DND-41 (cell line): Measurements from ENCODE around the gene OR2A12.

Source experiments
- ATAC-seq: fragments of 200-7000 bp; cut with Tn5 transposase; 3 replicates; pipeline ENCODE4 v1.9.1; 2021; ENCODE audit warnings: low read depth; ENCODE audit not compliant: insufficient read depth
- DNase-seq: peaks from one replicate; pipeline ENCODE4 v3.0.0-alpha.2; 2020
- H2AFZ ChIP-seq: 2 replicates; pipeline ENCODE4 v1.6.0; 2012; ENCODE audit warnings: low read depth, low read length
- H3K27ac ChIP-seq: 2 replicates; pipeline ENCODE4 v1.5.1; 2012; ENCODE audit warnings: low read length, inconsistent platforms
- H3K27me3 ChIP-seq: fragments of 200-600 bp; sonication (generic); 2 replicates; pipeline ENCODE4 v1.6.0; 2012; ENCODE audit warnings: low read length, mild to moderate bottlenecking, inconsistent platforms; ENCODE audit not compliant: insufficient read depth, poor library complexity
- H3K36me3 ChIP-seq: 2 replicates; pipeline ENCODE4 v1.5.1; 2012; ENCODE audit warnings: low read length, inconsistent platforms; ENCODE audit not compliant: insufficient read depth
- H3K4me1 ChIP-seq: 2 replicates; pipeline ENCODE4 v1.5.1; 2012; ENCODE audit warnings: mild to moderate bottlenecking, low read length; ENCODE audit not compliant: insufficient read depth
- H3K4me2 ChIP-seq: 2 replicates; pipeline ENCODE4 v1.6.0; 2012; ENCODE audit warnings: mild to moderate bottlenecking, moderate library complexity, low read length, inconsistent platforms; ENCODE audit not compliant: insufficient read depth
- H3K4me3 ChIP-seq, 2 experiments: fragments of 200-600 bp in 1 of 2; shearing (Covaris generic) in 1 of 2; 2 replicates each; pipeline ENCODE4 v1.5.1; 2012 to 2016; ENCODE audit warnings: inconsistent platforms in 2 of 2, low read length in 2 of 2, mild to moderate bottlenecking in 2 of 2, low read depth in 1 of 2, moderate library complexity in 1 of 2
- H3K79me2 ChIP-seq: 2 replicates; pipeline ENCODE4 v1.6.0; 2012; ENCODE audit warnings: low read length, inconsistent platforms; ENCODE audit not compliant: insufficient read depth
- H3K9ac ChIP-seq: 2 replicates; pipeline ENCODE4 v1.6.0; 2012; ENCODE audit warnings: low read depth, mild to moderate bottlenecking, inconsistent platforms, low read length, moderate library complexity
- H3K9me3 ChIP-seq: 2 replicates; pipeline ENCODE4 v1.5.1; 2012; ENCODE audit warnings: low read length, moderate library complexity, mild to moderate bottlenecking, inconsistent platforms; ENCODE audit not compliant: insufficient read depth, severe bottlenecking
- H4K20me1 ChIP-seq: 2 replicates; pipeline ENCODE4 v1.6.0; 2012; ENCODE audit warnings: low read length; ENCODE audit not compliant: insufficient read depth
- CTCF ChIP-seq: IDR thresholded peaks from 2 replicates; pipeline ENCODE4 v1.5.1; 2012; ENCODE audit warnings: borderline replicate concordance, low read length, moderate library complexity, mild to moderate bottlenecking; ENCODE audit not compliant: poor library complexity, severe bottlenecking; ENCODE audit errors: extremely low read depth
- EZH2 ChIP-seq: IDR thresholded peaks from 3 replicates; pipeline ENCODE4 v1.6.1; 2012; ENCODE audit warnings: borderline replicate concordance, low read depth, mild to moderate bottlenecking, moderate library complexity, low read length, inconsistent platforms; ENCODE audit not compliant: severe bottlenecking

OR2A12 gene

DNA sequence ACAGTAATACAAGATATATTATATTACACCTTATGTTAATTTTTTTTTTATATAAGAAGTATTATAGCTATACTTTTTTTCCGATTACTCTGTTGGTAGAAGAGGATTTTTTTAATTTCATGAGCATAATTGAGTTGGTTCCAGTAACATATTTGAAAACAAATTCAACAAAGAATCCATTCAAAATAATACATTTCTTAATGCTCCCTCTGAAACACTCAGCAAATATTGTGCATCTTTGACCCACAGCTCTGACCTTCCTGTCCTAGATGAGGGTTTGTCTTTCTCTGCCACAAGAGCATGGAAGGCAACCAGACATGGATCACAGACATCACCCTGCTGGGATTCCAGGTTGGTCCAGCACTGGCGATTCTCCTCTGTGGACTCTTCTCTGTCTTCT, 23.2 kb downstream of the OR2A12 start, which contains the start of gene OR2A2:
TSS of gene OR2A2 (plus strand) at position 301 of the 400 bp plus-strand sequence. CDS start at position 301, 0 bp downstream.
- no peak within 1 kb of the TSS for H3K4me2 ChIP-seq
- H2AFZ ChIP-seq, result no peak within 1 kb of the TSS
- no peak for TF ChIP-seq CTCF
- no peak for TF ChIP-seq EZH2
- no peaks in the 10 kb centered on the region for H3K27me3 ChIP-seq
- H3K4me1 ChIP-seq, result no peaks in the 10 kb centered on the region
- no peak within 1 kb of the TSS for H3K4me3 ChIP-seq
- H3K9ac ChIP-seq, result no peak within 1 kb of the TSS
- no peaks in the 10 kb centered on the region for H3K79me2 ChIP-seq
- no peaks in the 10 kb centered on the region for H3K36me3 ChIP-seq
- H3K27ac ChIP-seq, result no peak within 1 kb of the TSS
- DNase-seq (no peak), ATAC-seq (no peak)
- no peaks in the 10 kb centered on the region for H3K9me3 ChIP-seq
- H4K20me1 ChIP-seq, result no peaks in the 10 kb centered on the region

DNA sequence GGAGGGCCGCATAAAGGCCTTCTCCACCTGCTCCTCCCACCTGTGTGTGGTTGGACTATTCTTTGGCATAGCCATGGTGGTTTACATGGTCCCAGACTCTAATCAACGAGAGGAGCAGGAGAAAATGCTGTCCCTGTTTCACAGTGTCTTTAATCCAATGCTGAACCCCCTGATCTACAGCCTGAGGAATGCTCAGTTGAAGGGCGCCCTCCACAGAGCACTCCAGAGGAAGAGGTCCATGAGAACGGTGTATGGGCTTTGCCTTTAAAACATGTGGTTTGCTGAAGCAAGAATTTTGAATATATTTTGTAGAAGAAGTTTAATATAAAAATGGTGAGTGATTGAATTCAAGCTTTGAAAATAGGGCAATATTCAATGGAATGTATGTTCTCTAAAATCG, 24.2 kb downstream of the OR2A12 start:
- H3K4me2 ChIP-seq, result no peak overlapping the region
- H3K36me3 ChIP-seq, result no peaks in the 10 kb centered on the region
- H3K4me3 ChIP-seq, result no peak overlapping the region
- no peak for TF ChIP-seq CTCF
- no peak for TF ChIP-seq EZH2
- no peaks in the 10 kb centered on the region for H3K79me2 ChIP-seq
- ATAC-seq, result no peak
- H2AFZ ChIP-seq, result no peak overlapping the region
- no peaks in the 10 kb centered on the region for H3K27me3 ChIP-seq
- H3K27ac ChIP-seq, result no peak overlapping the region
- H3K9ac ChIP-seq, result no peak overlapping the region
- H3K9me3 ChIP-seq, result no peaks in the 10 kb centered on the region
- H4K20me1 ChIP-seq, result no peaks in the 10 kb centered on the region
- no peaks in the 10 kb centered on the region for H3K4me1 ChIP-seq
- DNase-seq, result no peak

DNA sequence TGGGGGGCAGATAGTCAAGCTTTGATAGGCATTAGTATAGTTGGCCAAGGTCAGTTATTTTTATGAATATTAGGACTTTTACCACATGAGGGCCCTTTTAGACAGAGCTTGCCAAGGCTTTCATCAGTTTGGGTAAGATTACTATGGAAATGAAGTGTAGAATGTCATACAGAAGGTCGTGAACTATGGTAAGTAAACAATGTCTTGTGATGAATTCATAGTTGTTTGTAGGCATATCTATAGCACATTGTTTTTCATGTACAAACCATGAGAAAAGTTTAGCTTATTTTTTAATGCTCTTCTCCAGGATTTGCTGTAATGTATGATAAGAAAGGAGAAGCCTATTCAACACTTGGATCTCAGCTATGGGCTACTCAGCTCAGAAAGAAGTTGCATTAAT, 27.6 kb downstream of the OR2A12 start:
- no peak for DNase-seq
- no peak overlapping the region for H3K4me2 ChIP-seq
- no peak overlapping the region for H3K27ac ChIP-seq
- no peaks in the 10 kb centered on the region for H3K4me1 ChIP-seq
- H3K79me2 ChIP-seq, result no peaks in the 10 kb centered on the region
- no peak overlapping the region for H3K4me3 ChIP-seq
- H3K27me3 ChIP-seq, result no peaks in the 10 kb centered on the region
- H3K36me3 ChIP-seq, result no peaks in the 10 kb centered on the region
- H3K9ac ChIP-seq, result no peak overlapping the region
- no peak overlapping the region for H2AFZ ChIP-seq
- no peak for ATAC-seq
- no peaks in the 10 kb centered on the region for H4K20me1 ChIP-seq
- no peaks in the 10 kb centered on the region for H3K9me3 ChIP-seq
- TF ChIP-seq CTCF, result no peak
- TF ChIP-seq EZH2, result no peak

- H3K4me3 ChIP-seq, result no peak overlapping the region
- H3K36me3 ChIP-seq, result no peaks in the 10 kb centered on the region
- no peak overlapping the region for H3K27ac ChIP-seq
- no peaks in the 10 kb centered on the region for H4K20me1 ChIP-seq
- H3K4me1 ChIP-seq, result no peaks in the 10 kb centered on the region
- no peak overlapping the region for H2AFZ ChIP-seq
- H3K4me2 ChIP-seq, result no peak overlapping the region
- H3K27me3 ChIP-seq, result no peaks in the 10 kb centered on the region
- DNase-seq (no peak), ATAC-seq (no peak)
- no peak for TF ChIP-seq CTCF
- no peak for TF ChIP-seq EZH2
- no peaks in the 10 kb centered on the region for H3K9me3 ChIP-seq
- H3K9ac ChIP-seq, result no peak overlapping the region
- no peaks in the 10 kb centered on the region for H3K79me2 ChIP-seq
Measured at GRCh38 chr7:144118341-144118740, 32.3 kb downstream of the OR2A12 start.
